T-helper 2 cell treated with Interferon-gamma antibody and Interleukin-4, amounts not matched to agents 5 μg/mL and 100 μg/mL, for 36 hours (primary cell): ENCODE measurements around the gene PRPS1.
"Not testable (repeated sequence)": the region's sequence is repeated elsewhere in the genome, so short reads cannot be mapped to it uniquely, and the experiment has no call there.

Experiments used
- DNase-seq: peaks from one replicate; pipeline ENCODE4 v3.0.0; 2021; ENCODE audit warnings: low spot score
- H3K27ac Mint-ChIP-seq: one replicate; pipeline ENCODE4 v1.8.0; 2021; ENCODE audit warnings: mild to moderate bottlenecking, mixed read lengths
- H3K27me3 Mint-ChIP-seq: one replicate; pipeline ENCODE4 v1.8.0; 2021; ENCODE audit warnings: low read depth, mixed read lengths
- H3K36me3 Mint-ChIP-seq: one replicate; pipeline ENCODE4 v1.8.0; 2021; ENCODE audit warnings: low read depth, mixed read lengths
- H3K4me1 Mint-ChIP-seq: one replicate; pipeline ENCODE4 v1.8.0; 2021; ENCODE audit warnings: low read depth, mixed read lengths
- H3K4me3 Mint-ChIP-seq: one replicate; pipeline ENCODE4 v1.8.0; 2022; ENCODE audit warnings: mild to moderate bottlenecking, moderate library complexity, mixed read lengths
- H3K9me3 Mint-ChIP-seq: one replicate; pipeline ENCODE4 v1.8.0; 2021; ENCODE audit warnings: mixed read lengths

The PRPS1 gene

DNA sequence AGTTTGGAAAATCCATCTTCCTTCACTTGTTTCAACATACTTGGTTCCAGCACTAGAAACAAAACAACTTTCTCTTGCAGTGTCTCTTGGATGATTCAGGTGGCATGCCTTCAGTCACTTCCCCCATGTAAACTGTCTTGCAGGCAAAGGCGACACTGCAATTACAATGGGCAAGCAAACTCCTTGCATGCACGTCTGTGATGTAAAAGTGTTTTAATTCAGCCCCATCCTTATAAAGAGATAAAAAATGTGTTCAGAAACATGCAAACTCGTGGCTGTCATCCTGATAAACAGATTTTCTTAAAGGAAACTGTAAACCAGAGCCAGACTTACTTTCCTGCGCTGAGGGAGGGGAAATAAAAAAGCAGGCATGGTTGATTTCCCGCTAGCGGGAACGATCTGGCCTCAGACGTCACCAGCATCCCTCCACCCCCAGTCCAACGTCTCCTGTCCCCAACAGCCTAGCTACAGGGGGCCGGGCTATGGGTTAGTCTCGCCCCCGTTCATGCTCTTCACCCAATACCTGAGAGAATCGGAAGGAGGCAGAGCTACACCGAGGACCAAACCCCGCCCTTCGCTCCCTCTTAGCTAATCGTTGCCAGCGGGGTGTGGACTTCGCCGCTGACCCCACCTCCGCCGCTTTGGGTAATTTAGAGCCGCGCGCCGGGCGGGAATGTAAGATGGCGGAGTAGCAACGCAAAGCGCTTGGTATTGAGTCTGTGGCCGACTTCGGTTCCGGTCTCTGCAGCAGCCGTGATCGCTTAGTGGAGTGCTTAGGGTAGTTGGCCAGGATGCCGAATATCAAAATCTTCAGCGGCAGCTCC is at the start of gene PRPS1:
Gene PRPS1, plus strand, starts transcription at position 673 of the 824 bp plus-strand sequence. Its CDS starts 119 bp downstream, at position 792.
- peak within 1 kb of the TSS; percentile 90 for H3K4me3 Mint-ChIP-seq
- peak; percentile 87 for DNase-seq
- peak within 1 kb of the TSS; percentile 93 for H3K27ac Mint-ChIP-seq
- no peaks in the 10 kb centered on the region for H3K36me3 Mint-ChIP-seq
- H3K9me3 Mint-ChIP-seq: no peaks in the 10 kb centered on the region
- peaks cover 20% of the 10 kb centered on the region for H3K4me1 Mint-ChIP-seq
- no peaks in the 10 kb centered on the region for H3K27me3 Mint-ChIP-seq

GRCh38 chrX:107579956-107580355 is 48.4 kb upstream of the PRPS1 start:
- Mint-ChIP-seq H3K27ac (no peak overlapping the region), H3K4me3 (no peak overlapping the region), H3K9me3 (no peaks in the 10 kb centered on the region), H3K27me3 (no peaks in the 10 kb centered on the region), H3K4me1 (no peaks in the 10 kb centered on the region), H3K36me3 (no peaks in the 10 kb centered on the region)
- no peak for DNase-seq

DNA sequence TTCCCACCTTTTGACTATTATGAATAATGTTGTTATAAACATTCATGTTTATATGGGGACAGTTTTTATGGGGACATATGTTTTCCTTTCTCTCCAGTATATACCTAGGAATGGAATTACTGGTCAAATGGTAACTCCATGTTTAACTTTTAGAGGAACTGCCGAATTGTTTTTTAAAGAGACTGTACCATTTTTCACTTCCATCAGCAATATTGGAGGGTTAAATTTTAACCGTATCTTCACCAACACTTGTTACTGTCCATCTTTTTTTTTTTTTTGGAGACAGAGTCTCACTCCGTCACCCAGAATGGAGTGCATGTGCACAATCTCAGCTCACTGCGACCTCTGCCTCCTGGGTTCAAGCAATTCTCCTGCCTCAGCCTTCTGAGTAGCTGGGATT is 46.4 kb upstream of the PRPS1 start:
- H3K27me3 Mint-ChIP-seq: no peaks in the 10 kb centered on the region
- no peaks in the 10 kb centered on the region for H3K36me3 Mint-ChIP-seq
- H3K27ac Mint-ChIP-seq: no peak overlapping the region
- H3K4me3 Mint-ChIP-seq: no peak overlapping the region
- DNase-seq: no peak
- H3K4me1 Mint-ChIP-seq: no peaks in the 10 kb centered on the region
- no peaks in the 10 kb centered on the region for H3K9me3 Mint-ChIP-seq

DNA sequence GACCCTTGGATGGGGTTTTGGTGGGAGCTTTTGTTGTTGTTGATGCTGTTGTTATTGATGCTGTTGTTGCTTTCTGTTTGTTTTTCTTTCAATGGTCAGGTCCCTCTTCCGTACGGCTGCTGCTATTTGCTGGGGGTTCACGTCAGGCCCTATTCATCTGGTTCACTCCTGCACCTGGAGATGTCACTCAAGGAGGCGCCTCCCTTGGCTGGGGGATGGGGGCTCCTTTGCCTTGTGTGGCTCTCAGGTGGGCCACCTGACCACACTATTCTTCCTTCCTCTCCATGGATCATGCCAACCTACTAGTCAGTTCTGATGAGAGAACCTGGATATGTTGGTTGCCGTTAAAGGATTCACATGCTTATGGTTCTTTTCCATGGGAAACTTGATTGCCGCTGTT is 39.1 kb upstream of the PRPS1 start:
- Mint-ChIP-seq H3K4me1 (no peaks in the 10 kb centered on the region), H3K9me3 (no peaks in the 10 kb centered on the region), H3K4me3 (no peak overlapping the region), H3K27ac (no peak overlapping the region), H3K27me3 (peaks cover 11% of the 10 kb centered on the region), H3K36me3 (no peaks in the 10 kb centered on the region)
- no peak for DNase-seq

- H3K27ac Mint-ChIP-seq: no peak overlapping the region
- H3K4me3 Mint-ChIP-seq: no peak overlapping the region
- H3K36me3 Mint-ChIP-seq: no peaks in the 10 kb centered on the region
- DNase-seq: no peak
- no peaks in the 10 kb centered on the region for H3K9me3 Mint-ChIP-seq
- peaks cover under 1% of the 10 kb centered on the region for H3K27me3 Mint-ChIP-seq
- no peaks in the 10 kb centered on the region for H3K4me1 Mint-ChIP-seq
These were observed 31.7 kb upstream of the PRPS1 start for GRCh38 chrX:107596651-107597050.

- no peaks in the 10 kb centered on the region for H3K27me3 Mint-ChIP-seq
- no peak for DNase-seq
- no peaks in the 10 kb centered on the region for H3K4me1 Mint-ChIP-seq
- no peaks in the 10 kb centered on the region for H3K9me3 Mint-ChIP-seq
- H3K4me3 Mint-ChIP-seq: no peak overlapping the region
- H3K36me3 Mint-ChIP-seq: no peaks in the 10 kb centered on the region
- no peak overlapping the region for H3K27ac Mint-ChIP-seq
These were observed 31.0 kb upstream of the PRPS1 start for GRCh38 chrX:107597264-107597663.

DNA sequence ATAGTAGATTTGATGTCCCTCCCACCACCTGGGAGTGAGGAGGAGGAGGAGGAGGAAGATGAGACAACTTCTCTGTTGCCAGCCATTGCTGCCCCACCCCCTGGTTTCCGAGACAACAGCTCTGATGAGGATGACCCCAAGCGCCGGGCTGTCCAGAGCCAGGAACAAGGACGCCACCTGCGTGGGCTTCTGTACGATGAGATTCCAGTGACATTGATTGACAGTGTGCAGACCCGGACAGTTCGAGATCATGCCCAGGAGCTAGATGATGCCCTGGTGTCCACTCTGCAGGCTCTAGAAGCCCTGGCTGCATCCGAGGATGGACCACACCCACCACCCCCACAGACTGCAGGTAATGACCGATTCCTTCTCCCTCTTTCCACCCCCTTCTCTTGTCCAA is 30.5 kb upstream of the PRPS1 start:
- Mint-ChIP-seq H3K36me3 (no peaks in the 10 kb centered on the region), H3K9me3 (no peaks in the 10 kb centered on the region), H3K27ac (no peak overlapping the region), H3K4me1 (no peaks in the 10 kb centered on the region), H3K4me3 (no peak overlapping the region), H3K27me3 (no peaks in the 10 kb centered on the region)
- no peak for DNase-seq

DNA sequence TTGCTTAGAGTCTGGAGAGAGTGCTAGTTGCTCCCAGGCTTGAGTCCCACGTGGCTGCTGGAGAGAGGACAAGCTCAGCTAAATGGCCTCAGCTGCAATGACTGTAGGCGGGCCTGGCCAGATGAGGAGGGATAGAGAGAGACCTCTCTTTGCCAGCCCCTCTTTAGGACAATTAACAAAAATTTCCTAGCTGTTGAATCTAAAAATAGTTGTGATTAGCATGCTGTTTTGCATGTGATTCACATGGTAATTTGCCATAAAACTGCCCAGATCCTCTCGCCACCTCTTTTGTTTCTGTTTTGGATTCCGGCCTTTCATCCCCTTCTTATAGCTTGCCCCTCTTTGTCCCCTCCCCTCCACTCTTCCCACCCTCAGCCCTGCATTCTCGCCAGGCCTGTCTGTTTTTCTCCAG is 28.9 kb upstream of the PRPS1 start:
- H3K4me1 Mint-ChIP-seq: no peaks in the 10 kb centered on the region
- H3K36me3 Mint-ChIP-seq: no peaks in the 10 kb centered on the region
- no peaks in the 10 kb centered on the region for H3K27me3 Mint-ChIP-seq
- H3K9me3 Mint-ChIP-seq: no peaks in the 10 kb centered on the region
- DNase-seq: no peak
- H3K27ac Mint-ChIP-seq: no peak overlapping the region
- no peak overlapping the region for H3K4me3 Mint-ChIP-seq

DNA sequence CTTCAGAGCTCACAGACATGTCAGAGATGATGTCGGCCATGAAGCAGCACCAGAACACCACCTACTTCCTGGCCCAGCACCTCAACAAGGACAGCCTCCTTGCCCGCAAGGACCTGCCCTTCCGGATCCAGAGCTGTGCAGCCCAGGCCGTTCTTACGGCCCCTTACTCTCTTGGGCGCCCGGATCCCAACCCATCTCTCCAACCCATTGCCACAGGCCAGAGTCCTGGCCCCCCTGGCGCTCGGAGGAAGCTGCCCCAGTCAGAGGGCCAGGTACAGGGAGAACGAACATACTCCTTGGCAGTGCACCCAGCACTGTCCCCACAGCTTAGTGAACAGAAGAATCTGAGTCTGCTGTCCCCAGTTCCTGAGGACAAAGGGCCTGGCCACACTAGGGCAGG is 27.9 kb upstream of the PRPS1 start:
- DNase-seq: no peak
- H3K27ac Mint-ChIP-seq: no peak overlapping the region
- no peaks in the 10 kb centered on the region for H3K9me3 Mint-ChIP-seq
- H3K4me3 Mint-ChIP-seq: no peak overlapping the region
- no peaks in the 10 kb centered on the region for H3K4me1 Mint-ChIP-seq
- no peaks in the 10 kb centered on the region for H3K27me3 Mint-ChIP-seq
- no peaks in the 10 kb centered on the region for H3K36me3 Mint-ChIP-seq

DNA sequence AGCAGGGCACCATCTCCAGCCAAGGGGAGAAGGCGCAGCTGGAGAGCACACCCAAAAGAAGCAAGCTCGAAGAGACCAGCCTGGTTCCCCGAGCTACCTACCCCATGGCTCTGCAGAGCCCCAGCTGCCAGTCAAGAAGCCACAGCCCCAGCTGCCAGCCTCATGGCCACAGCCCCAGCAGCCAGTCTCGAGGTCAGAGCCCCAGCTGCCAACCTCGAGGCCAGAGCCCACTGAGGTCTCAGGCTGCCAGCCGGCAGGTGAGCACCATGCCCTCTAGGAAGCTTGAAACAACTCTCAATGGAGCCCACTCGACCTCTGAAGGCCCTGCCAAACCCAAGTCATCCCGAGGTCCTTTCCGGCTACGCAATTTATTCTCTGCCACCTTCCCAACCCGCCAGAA is 27.0 kb upstream of the PRPS1 start:
- Mint-ChIP-seq H3K27me3 (no peaks in the 10 kb centered on the region), H3K9me3 (no peaks in the 10 kb centered on the region), H3K4me3 (no peak overlapping the region), H3K36me3 (no peaks in the 10 kb centered on the region), H3K27ac (no peak overlapping the region), H3K4me1 (no peaks in the 10 kb centered on the region)
- no peak for DNase-seq

DNA sequence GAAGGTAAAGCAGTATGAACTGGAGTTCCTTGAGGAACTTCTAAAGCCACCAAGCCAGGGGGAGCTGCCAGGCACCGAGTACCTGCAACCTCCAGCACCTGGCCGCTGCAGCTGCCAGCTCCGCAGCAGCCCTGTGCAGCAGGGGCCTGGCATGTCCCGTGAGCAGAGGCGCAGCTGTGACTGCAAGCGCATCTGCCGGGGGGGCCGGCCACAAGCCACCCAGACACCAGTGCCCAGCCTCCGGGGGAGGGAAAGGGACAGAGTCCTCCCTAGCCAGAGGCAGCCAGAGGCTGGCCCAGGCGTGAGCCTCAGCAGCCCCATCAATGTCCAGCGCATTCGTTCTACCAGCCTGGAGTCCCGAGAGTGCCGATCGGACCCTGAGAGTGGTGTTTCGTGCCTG is 26.6 kb upstream of the PRPS1 start:
- no peak for DNase-seq
- H3K36me3 Mint-ChIP-seq: no peaks in the 10 kb centered on the region
- H3K9me3 Mint-ChIP-seq: no peaks in the 10 kb centered on the region
- no peaks in the 10 kb centered on the region for H3K4me1 Mint-ChIP-seq
- no peak overlapping the region for H3K4me3 Mint-ChIP-seq
- no peaks in the 10 kb centered on the region for H3K27me3 Mint-ChIP-seq
- no peak overlapping the region for H3K27ac Mint-ChIP-seq

DNA sequence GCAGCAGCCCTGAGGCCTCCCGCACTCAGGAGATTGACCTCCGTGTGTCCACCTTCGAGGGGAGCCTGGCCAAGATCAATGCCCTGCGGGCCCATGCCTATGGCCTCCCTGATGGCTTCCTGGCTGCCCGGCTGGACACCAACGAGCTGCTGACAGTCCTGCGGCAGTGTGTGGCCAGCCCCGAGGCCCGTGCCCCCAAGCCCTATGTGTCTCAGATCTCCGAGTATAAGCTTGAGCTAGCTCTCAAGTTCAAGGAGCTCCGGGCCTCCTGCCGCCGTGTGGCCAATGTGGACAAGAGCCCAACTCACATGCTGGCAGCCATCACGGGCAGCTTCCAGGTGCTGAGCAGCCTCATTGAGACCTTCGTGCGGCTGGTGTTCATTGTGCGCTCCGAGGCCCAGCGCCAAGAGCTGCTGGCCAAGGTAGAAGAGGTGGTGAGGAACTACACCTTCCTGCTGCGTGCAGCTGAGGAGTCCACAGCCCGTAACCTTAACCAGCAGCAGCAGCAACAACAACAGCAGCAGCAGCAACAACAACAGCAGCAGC is 25.5 kb upstream of the PRPS1 start:
- Mint-ChIP-seq H3K36me3 (no peaks in the 10 kb centered on the region), H3K9me3 (no peaks in the 10 kb centered on the region), H3K27ac (no peak overlapping the region), H3K4me3 (no peak overlapping the region), H3K4me1 (no peaks in the 10 kb centered on the region), H3K27me3 (no peaks in the 10 kb centered on the region)
- no peak for DNase-seq

DNA sequence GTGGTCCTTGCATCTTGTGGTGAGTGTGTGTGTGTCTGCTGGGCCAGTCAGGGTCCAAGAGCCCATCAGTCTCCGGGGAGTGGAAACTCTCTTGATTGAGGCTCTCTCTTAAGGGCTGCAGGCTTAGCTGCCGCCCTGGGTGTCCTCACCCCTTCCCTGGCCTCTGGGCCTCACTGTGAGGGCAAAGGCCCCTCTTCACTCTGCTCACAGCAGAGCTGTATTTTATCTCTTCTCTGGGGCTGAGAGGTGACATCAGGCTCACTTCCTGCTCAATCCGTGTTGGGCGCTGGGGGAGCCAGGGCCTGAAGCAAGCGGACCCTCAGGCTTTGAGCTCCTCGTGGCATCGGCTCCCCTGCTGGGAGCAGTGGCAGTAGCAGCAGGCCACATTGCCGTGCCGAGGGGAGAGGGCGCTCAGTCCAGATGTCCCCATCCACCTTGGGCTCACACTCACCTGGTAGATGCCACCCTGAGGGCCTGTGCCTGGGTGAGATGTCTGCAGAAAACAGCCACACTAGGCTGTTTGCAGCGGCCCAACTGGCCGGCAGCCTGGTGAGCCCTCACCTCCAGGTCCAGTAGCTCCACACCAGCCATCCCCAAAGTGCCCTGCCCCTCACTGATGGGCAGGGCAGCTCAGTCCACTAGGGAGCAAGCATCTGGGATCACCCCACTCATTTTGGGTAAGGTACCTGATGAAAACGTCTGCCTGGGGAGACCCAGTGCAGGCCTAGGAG is 24.7 kb upstream of the PRPS1 start:
- no peak overlapping the region for H3K27ac Mint-ChIP-seq
- H3K4me1 Mint-ChIP-seq: no peaks in the 10 kb centered on the region
- no peak for DNase-seq
- no peaks in the 10 kb centered on the region for H3K27me3 Mint-ChIP-seq
- no peak overlapping the region for H3K4me3 Mint-ChIP-seq
- no peaks in the 10 kb centered on the region for H3K9me3 Mint-ChIP-seq
- H3K36me3 Mint-ChIP-seq: no peaks in the 10 kb centered on the region

DNA sequence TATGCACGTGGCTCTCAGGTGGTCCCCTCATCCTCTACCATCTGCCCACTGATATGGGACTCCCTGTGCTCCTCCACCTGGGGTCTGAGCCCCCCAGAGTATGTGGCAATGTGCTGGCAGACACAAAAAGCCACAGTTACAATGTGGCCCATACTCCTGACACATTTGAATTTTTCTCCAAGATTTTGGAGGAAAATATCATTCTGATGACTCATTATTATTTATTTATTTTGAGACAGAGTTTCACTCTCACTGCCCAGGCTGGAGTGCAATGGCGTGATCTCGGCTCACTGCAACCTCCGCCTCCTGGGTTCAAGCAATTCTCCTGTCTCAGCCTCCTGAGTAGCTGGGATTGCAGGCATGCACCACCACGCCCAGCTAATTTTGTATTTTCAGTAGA is 19.2 kb upstream of the PRPS1 start:
- not testable (repeated sequence) for H3K27me3 Mint-ChIP-seq, H3K4me3 Mint-ChIP-seq, H3K36me3 Mint-ChIP-seq, H3K9me3 Mint-ChIP-seq, H3K4me1 Mint-ChIP-seq, DNase-seq, H3K27ac Mint-ChIP-seq
